Keratinocyte (primary cell): Measurements from ENCODE around the gene UBC.

Experiments
- EZH2 ChIP-seq: IDR thresholded peaks from one replicate; pipeline ENCODE4 v1.6.1; 2012; ENCODE audit warnings: inconsistent platforms, mild to moderate bottlenecking, low read length, moderate library complexity
- TF ChIP-seq, protein P1 (sequence below), 3 experiments: IDR thresholded peaks in 1 of 3; conservative IDR thresholded peaks in 1 of 3; optimal IDR thresholded peaks in 1 of 3; 2 replicates in 2 of 3; 3 replicates in 1 of 3; pipeline versions ENCODE3 to v1.5.1; 2011; ENCODE audit warnings: low read length in 3 of 3, mild to moderate bottlenecking in 3 of 3, moderate library complexity in 2 of 3, control low read depth in 1 of 3, inconsistent platforms in 1 of 3; ENCODE audit not compliant: insufficient read depth in 2 of 3; ENCODE audit errors: extremely low read depth in 1 of 3

GRCh38 chr12:124881123-124881522 is 33.3 kb downstream of the UBC start:
- TF ChIP-seq, protein P1, sequence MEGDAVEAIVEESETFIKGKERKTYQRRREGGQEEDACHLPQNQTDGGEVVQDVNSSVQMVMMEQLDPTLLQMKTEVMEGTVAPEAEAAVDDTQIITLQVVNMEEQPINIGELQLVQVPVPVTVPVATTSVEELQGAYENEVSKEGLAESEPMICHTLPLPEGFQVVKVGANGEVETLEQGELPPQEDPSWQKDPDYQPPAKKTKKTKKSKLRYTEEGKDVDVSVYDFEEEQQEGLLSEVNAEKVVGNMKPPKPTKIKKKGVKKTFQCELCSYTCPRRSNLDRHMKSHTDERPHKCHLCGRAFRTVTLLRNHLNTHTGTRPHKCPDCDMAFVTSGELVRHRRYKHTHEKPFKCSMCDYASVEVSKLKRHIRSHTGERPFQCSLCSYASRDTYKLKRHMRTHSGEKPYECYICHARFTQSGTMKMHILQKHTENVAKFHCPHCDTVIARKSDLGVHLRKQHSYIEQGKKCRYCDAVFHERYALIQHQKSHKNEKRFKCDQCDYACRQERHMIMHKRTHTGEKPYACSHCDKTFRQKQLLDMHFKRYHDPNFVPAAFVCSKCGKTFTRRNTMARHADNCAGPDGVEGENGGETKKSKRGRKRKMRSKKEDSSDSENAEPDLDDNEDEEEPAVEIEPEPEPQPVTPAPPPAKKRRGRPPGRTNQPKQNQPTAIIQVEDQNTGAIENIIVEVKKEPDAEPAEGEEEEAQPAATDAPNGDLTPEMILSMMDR (optimal IDR thresholded peaks at IDR 0.05 in 1 of 3, IDR thresholded peaks at IDR 0.05 in 1 of 3, conservative IDR thresholded peaks at IDR 0.05 in 1 of 3; ENCODE audit: extremely low read depth in 1 of 3, insufficient read depth in 2 of 3, low read length in 3 of 3), result no peak
- no peak for TF ChIP-seq EZH2
